ENCODE measurements around the gene CCDC179.

DNA sequence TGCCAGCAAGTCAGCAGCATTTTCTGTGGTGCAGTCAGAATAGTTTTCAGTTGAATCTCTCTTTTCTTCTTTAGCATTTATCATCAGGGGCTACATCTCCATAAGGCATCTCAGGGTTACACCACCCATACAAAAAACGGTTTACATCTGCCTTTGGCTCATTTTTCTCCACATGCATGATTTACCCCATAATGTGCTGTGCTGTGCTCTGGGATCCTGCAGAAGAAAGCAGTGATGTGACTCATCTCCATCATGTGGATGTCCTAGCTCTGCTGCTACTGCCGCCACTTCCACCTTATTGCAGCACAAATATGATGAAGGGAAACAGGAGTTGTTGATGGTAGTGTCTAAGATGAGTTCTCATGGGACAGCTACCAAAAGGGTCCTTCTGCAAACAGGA lies 30.0 kb upstream of the CCDC179 start:
- TF ChIP-seq POLR2A (IDR thresholded peaks at IDR 0.05; ENCODE audit: low read length) (no peak), GATA1 (IDR thresholded peaks at IDR 0.05; ENCODE audit: low read depth, low read length) (no peak)
